CD4-positive, alpha-beta T cell treated with Interleukin-15 for 4 hours (primary cell): Measurements from ENCODE around the gene ZC3H14.
"Not testable (repeated sequence)": the region's sequence is repeated elsewhere in the genome, so short reads cannot be mapped to it uniquely, and the experiment has no call there.

ENCODE experiments used
- DNase-seq: peaks from one replicate; pipeline ENCODE4 v3.0.0-alpha.2; 2020; ENCODE audit warnings: low spot score

The ZC3H14 gene, protein sequence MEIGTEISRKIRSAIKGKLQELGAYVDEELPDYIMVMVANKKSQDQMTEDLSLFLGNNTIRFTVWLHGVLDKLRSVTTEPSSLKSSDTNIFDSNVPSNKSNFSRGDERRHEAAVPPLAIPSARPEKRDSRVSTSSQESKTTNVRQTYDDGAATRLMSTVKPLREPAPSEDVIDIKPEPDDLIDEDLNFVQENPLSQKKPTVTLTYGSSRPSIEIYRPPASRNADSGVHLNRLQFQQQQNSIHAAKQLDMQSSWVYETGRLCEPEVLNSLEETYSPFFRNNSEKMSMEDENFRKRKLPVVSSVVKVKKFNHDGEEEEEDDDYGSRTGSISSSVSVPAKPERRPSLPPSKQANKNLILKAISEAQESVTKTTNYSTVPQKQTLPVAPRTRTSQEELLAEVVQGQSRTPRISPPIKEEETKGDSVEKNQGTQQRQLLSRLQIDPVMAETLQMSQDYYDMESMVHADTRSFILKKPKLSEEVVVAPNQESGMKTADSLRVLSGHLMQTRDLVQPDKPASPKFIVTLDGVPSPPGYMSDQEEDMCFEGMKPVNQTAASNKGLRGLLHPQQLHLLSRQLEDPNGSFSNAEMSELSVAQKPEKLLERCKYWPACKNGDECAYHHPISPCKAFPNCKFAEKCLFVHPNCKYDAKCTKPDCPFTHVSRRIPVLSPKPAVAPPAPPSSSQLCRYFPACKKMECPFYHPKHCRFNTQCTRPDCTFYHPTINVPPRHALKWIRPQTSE

DNA sequence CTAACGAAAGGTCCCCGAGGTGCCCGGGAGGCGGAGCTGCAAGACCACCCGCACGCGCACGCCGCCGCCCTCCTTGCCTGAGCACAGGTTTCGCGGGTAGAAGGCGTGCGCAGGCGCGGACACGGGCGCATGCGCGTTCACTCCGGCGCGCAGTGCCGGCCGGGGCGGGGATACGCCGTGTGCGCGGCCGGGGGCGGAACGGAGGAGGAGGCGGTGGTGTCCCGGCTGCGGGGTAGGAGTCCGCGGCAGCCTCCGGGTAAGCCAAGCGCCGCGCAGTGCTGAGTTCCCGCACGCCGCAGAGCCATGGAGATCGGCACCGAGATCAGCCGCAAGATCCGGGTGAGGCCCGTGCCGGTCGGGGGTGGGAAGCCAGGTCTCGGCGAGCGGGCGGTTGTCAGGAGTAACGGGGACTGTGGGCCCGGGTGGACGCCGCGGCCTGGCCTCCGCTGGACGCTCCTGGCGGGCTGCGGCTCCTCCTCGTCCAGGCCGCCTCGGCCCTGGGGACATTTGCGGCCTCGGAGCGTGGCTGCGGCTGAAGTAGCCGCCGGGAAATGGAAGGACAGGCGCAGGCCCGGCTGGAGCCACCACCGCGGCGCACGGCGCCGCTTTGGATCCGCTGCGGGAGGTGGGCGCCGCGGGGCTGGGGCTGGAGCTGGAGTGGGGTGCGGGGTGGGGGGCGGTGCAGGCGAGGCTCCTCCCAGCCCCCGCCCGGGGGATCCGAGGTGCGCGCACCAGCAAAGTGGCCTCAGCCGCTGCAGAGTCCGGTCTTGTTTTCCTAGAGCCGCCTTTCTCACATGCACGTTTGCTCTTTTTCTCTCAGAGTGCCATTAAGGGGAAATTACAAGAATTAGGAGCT lies at the start of gene ZC3H14:
Gene ZC3H14, plus strand, starts transcription at position 207 of the 856 bp plus-strand sequence. Its CDS starts 97 bp downstream, at position 304.
- DNase-seq = peak; percentile 89

DNA sequence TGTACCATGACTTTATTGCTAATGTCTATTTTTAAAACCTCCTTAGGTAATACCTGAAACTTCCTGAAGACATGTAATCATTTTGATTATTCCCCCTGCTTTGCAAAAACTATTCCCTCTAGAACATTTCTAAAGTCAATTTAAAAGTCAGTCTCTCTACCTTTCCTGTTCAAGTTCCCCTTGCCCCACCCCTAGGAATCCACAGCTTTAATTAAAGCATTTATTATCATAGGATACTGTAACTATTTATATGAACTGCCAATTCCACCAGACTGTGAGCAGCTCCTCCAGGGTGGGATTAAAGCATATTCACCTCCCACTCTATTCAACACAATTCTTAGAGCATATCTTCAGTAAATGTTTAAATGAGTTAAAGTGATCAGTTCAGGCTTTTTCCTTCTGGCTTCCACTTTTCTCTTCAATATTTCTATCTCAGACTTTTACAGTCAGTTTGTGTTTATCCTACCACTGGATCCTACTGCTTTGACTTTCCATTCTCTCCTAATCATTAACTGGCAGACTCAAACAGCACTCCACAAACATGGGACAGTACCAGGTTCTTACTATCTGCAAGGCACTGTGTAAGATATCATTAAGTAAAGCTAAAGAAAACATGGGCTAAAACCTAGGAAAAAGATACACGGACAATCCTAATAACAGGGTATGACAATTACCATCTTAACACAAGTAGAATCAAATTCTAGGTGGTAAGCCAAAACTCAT lies 47.2 kb upstream of the ZC3H14 start:
- DNase-seq = no peak

- DNase-seq = no peak
Measured at GRCh38 chr14:88516861-88517357, 45.9 kb upstream of the ZC3H14 start.

DNA sequence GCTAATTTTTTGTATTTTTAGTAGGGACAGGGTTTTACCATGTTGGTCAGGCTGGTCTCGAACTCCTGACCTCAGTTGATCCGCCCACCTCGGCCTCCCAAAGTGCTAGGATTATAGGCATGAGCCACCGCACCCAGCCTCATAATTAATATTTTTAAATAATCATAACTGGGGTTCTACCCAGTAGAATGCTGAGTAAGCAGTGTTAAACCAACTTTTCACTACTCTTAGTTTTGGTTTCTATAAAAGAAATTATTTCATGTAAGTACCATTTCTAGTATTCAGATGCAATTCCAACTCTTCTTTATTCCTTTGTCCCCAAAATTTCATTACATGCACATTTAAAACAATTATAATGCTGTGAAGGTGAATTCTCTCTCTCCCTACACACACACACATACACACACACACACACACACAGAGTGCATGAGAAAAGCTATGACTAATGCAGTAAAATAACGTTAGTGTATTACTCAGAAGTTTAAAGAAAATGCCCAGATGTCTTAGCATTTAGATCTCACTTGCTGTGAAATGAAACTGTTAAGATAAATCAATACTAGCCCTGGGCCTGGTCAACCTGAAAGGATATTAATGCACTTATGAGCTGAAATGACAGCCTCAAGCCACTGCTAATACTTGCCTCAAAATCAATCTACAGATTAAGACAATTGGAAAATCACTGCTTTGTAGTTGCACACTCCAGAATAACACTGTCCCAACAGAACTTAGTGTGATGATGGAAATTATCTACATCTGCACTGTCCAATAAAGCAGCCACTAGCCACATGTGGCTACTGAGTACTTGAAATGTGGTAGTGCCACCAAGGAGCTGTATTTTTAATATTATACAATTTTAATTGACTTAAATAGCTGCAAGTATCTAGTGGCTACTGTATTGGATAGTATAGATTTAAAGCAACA lies 44.0 kb upstream of the ZC3H14 start:
- no peak for DNase-seq

DNA sequence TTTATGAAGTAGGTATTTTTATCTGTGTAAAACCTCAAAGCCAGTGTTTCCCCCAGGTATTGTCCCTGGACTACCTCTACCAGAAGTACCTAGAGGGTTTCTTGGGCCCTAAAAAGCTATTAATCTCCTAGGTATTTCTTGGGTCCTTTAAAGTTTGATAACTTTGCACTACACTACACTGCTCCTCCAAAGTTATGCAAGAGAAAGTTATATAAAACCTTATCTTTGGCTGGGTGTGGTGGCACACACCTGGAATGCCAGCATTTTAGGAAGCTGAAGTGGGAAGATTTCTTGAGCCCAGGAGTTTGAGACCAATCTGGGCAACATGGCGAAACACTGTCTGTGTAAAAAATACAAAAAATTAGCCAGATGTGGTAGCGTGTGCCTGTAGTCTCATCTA lies 42.9 kb upstream of the ZC3H14 start:
- DNase-seq = no peak

- DNase-seq = no peak
Measured at GRCh38 chr14:88521818-88522217, 41.0 kb upstream of the ZC3H14 start.

DNA sequence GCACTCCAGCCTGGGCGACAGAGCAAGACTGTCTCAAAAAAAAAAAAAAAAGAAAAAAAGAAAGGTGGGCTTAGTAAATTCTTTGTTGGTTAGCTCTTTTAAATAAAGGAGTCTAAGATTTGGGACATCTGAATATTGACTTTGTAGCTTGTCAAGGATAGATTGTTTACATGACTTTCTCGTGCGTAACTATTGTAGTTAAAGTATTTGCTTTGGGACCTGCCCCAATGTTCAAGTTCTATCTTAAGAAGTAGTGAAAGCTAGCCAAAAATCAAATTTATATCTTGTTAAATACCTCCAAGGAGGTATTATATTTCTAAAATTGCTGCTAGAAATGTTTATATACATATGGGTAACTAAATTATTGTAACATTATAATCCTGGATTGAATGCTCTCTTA lies 40.4 kb upstream of the ZC3H14 start:
- DNase-seq = no peak

DNA sequence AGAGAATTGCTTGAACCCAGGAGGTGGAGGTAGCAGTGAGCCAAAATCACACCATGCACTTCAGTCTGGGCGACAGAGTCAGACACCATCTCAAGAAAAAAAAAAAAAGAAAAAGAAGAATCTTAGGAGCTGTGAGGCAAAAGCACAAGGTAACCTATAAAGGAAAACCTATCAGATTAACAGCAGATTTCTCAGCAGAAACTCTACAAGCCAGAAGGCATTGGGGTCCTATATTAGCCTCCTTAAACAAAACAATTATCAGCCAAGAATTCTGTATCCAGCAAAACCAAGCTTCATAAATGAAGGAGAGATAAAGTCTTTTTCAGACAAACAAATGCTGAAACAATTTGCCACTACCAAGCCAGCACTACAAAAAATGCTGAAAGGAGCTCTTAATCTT lies 32.9 kb upstream of the ZC3H14 start:
- DNase-seq = not testable (repeated sequence)

- no peak for DNase-seq
Measured at GRCh38 chr14:88533064-88533602, 29.7 kb upstream of the ZC3H14 start.

GRCh38 chr14:88535149-88535548 lies 27.7 kb upstream of the ZC3H14 start:
- no peak for DNase-seq

DNA sequence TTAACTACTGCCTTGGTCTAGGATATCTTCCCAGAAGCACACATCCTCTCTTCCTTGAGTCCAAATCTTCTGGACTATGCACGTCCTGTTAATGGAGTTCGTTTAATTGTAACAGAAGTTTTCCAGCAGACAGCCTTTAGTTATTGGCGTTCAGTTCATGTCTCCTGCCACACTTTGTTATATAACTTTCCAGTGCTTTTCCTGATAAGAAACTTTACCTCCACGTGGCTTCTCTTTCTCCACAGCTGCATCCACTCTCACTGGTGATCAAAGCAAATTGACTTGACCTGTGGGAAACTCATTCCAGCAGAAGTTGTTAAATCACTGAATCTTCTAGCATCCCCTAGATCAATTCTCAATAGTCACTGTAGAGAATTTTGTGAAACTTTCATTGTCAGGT lies 27.0 kb upstream of the ZC3H14 start:
- no peak for DNase-seq

- no peak for DNase-seq
Measured at GRCh38 chr14:88541324-88541723, 21.5 kb upstream of the ZC3H14 start.

DNA sequence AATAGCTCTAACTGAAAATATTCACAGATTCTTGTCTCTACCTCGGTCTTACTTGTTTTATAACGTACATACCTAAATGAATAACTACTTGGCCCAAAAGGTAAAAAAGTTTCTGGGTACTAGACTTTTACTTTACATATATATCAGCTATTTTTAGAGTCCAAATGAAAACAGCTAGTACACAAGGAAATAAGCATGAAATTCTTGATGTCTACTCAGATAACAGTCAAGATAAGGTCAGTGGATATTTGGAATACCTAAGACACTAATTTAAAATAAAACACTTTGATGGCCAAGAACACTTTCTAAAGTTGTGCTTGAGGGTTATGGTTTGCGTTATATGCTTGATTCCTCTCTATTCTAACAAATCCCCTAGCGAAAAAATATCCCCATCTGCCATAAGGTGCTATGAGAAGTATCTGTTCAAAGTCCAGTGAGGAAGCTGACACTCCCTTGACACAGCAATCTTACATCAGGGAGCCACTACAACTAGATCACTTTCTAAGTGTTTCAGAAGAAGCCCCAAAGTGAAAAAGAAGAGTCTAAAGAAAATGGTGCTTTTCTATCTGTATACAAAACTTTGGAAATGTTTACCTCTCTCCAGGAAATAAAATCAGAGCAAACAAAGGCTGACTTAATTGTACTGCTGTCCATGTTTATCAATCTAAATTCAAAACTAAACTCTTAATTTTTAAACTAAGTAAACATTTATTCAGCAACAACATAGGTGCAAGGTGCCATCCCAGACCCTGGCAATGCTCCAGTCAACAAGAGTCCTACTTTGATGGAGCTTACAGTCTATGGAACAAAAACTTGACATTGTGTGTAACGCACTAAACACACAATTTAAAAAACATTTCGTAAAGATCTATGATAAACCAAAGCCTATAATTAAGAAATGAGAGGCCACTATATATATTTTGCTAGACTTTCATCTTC lies 19.7 kb upstream of the ZC3H14 start:
- DNase-seq = no peak

GRCh38 chr14:88545256-88545655 lies 17.6 kb upstream of the ZC3H14 start:
- DNase-seq = no peak

DNA sequence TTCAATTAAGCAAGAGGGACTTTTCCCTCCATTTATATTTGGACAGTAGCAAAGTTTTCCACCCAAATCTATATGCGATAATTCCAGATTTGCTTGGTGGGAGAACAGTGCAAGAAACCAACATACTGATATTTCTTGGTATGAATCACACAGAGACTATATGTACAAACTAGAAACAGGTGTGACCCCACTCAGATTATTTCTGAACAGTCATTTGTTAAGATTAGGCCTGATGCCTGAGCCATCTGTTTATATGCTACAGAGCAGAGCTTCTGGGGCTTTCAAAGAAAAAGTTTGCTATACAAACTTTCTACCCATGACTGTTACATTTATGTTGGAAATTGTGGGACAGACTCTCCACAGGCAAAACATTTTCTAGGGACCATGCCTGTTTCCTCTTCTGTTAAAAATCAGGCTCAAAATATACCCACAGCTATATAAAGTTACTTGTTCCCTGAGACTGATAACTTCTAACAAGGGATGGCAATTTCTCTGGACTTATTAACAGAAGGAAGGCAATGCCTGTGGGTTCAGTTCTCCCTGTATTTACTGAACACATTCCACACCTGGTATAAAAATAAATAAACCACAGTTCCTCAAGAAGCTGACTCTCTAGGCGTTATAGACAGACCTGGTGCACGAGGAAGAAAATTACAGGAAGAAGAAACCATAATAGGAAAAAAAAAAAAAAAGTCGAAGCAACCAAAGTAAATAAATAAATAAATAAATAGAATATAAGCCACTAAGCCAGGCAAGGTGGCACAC lies 16.0 kb upstream of the ZC3H14 start:
- no peak for DNase-seq

GRCh38 chr14:88547386-88547780 lies 15.5 kb upstream of the ZC3H14 start:
- no peak for DNase-seq

- DNase-seq = no peak
Measured at GRCh38 chr14:88550078-88550477, 12.8 kb upstream of the ZC3H14 start.
